Measurements from ENCODE around the gene CERS5. TPM values are rescaled to one million over a fixed set of nuclear protein-coding genes. Genes with fewer than 3 reads are reported as not detected.
A peak's percentile ranks its signal among the peaks of the same experiment; 100 is the strongest.

CERS5 gene
- total RNA-seq, 1 donor from 2014 or later: 59.7 TPM

- TF ChIP-seq CTCF (conservative IDR thresholded peaks at IDR 0.05): no peak
- no peak overlapping the region for H3K4me3 Mint-ChIP-seq
- H3K9me3 Mint-ChIP-seq: no peaks in the 10 kb centered on the region
- H3K36me3 Mint-ChIP-seq: peaks cover 22% of the 10 kb centered on the region
- H3K4me1 Mint-ChIP-seq (ENCODE audit: unreplicated experiment): peaks cover 11% of the 10 kb centered on the region
- H3K27ac Mint-ChIP-seq: no peak overlapping the region
- no peaks in the 10 kb centered on the region for H3K27me3 Mint-ChIP-seq
- DNase-seq (ENCODE audit: extremely low spot score, unreplicated experiment): no peak
Measured at GRCh38 chr12:50102131-50102531, 65.0 kb downstream of the CERS5 start.

GRCh38 chr12:50101663-50102062 lies 65.5 kb downstream of the CERS5 start:
- peak; percentile 69 for TF ChIP-seq CTCF (conservative IDR thresholded peaks at IDR 0.05)
- DNase-seq (ENCODE audit: extremely low spot score, unreplicated experiment): no peak
- peaks cover 26% of the 10 kb centered on the region for H3K36me3 Mint-ChIP-seq
- H3K4me1 Mint-ChIP-seq (ENCODE audit: unreplicated experiment): peaks cover 11% of the 10 kb centered on the region
- peak overlapping the region; percentile 25 for H3K27ac Mint-ChIP-seq
- no peaks in the 10 kb centered on the region for H3K27me3 Mint-ChIP-seq
- no peaks in the 10 kb centered on the region for H3K9me3 Mint-ChIP-seq
- H3K4me3 Mint-ChIP-seq: no peak overlapping the region

- no peak for TF ChIP-seq CTCF (conservative IDR thresholded peaks at IDR 0.05)
- Mint-ChIP-seq H3K4me3 (no peak overlapping the region), H3K4me1 (ENCODE audit: unreplicated experiment) (peaks cover 7% of the 10 kb centered on the region), H3K36me3 (peaks cover 37% of the 10 kb centered on the region), H3K27ac (no peak overlapping the region), H3K27me3 (no peaks in the 10 kb centered on the region), H3K9me3 (no peaks in the 10 kb centered on the region)
- DNase-seq (ENCODE audit: extremely low spot score, unreplicated experiment): no peak
Measured at GRCh38 chr12:50100561-50100960, 66.6 kb downstream of the CERS5 start.

DNA sequence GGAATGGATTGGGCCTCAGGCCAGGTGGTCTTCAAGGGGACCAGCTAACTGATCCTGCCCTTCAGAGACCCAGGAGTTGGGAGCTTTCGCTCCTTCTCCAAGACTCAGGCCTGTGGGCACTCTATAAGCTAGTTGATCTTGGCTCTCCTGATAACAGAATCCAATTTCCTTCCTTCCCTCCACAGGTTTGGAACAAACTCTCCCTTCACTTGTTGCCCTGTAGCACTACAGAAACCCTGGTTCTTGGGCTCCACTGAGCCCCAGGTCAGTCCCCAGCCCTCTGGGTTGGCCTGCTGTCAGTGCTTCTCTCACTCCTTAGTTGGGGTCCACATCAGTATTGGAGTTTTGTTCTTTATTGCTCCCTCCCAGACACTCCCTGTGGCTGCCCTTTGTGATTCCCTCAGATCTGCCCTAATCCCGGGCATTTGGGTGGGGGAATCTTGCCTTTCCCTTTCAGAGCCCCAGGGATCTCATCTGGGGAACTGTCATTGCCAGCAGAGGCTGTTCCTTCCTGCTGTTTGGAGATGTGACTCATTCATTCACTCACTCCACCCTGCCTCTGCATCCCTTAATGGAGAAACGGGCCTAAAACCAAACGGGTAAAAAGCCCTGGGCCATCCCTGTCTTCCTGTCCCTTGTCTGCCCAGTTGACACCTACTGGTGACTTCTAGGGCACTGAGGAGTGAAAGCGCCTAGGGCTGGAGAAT lies 67.7 kb downstream of the CERS5 start:
- DNase-seq (ENCODE audit: extremely low spot score, unreplicated experiment): no peak
- Mint-ChIP-seq H3K4me3 (no peak overlapping the region), H3K36me3 (peaks cover 42% of the 10 kb centered on the region), H3K4me1 (ENCODE audit: unreplicated experiment) (peaks cover 7% of the 10 kb centered on the region), H3K27ac (no peak overlapping the region), H3K9me3 (no peaks in the 10 kb centered on the region), H3K27me3 (no peaks in the 10 kb centered on the region)
- no peak for TF ChIP-seq CTCF (conservative IDR thresholded peaks at IDR 0.05)

DNA sequence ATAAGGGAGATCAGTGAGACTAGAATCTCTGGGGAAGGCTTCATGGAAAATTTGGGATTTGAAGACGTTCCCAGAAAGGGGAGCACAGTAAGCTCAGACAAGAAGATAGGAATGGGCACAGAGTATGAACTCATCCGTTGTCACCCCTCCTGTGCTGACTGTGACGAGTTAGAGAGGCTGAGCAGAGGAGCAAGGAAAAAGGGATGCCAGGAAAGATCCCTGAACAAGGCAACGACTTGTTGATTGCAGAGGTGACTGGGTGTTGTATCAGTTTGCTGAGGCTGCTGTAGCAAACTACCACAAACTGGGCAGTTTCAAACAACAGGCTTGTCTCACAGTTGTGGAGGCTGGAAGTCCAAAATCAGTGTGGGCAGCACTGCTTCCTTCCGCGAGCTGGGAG lies 69.2 kb downstream of the CERS5 start:
- no peak overlapping the region for H3K27ac Mint-ChIP-seq
- H3K4me1 Mint-ChIP-seq (ENCODE audit: unreplicated experiment): peaks cover 4% of the 10 kb centered on the region
- no peak for TF ChIP-seq CTCF (conservative IDR thresholded peaks at IDR 0.05)

More for the DNA sequence above, 69.2 kb downstream of the CERS5 start:
- H3K36me3 Mint-ChIP-seq: peaks cover 42% of the 10 kb centered on the region
- DNase-seq (ENCODE audit: extremely low spot score, unreplicated experiment): no peak
- no peak overlapping the region for H3K4me3 Mint-ChIP-seq
- no peaks in the 10 kb centered on the region for H3K27me3 Mint-ChIP-seq
- H3K9me3 Mint-ChIP-seq: no peaks in the 10 kb centered on the region

Measured in type B pancreatic cell (in vitro differentiated cells).